Ascending aorta (tissue), 2 donors: ENCODE results near the gene PDGFA. TPM values are rescaled to one million over a fixed set of nuclear protein-coding genes. Genes with fewer than 3 reads are reported as not detected.

ENCODE experiments used
- DNase-seq, 2 donors: peaks; one replicate each; pipeline ENCODE4 v3.0.0-alpha.2; 2019; ENCODE audit warnings: low spot score in 2 of 2
- H3K27ac ChIP-seq, 2 donors: fragments of 200-600 bp; sonication (generic); one replicate each; pipeline ENCODE4 v1.5.1; 2016 to 2017; ENCODE audit warnings: mild to moderate bottlenecking in 1 of 2
- H3K27me3 ChIP-seq: fragments of 200-600 bp; sonication (generic); one replicate; pipeline ENCODE4 v1.5.1; 2017
- H3K36me3 ChIP-seq, 2 donors: fragments of 200-600 bp; sonication (generic); one replicate each; pipeline ENCODE4 v1.5.1; 2016
- H3K4me1 ChIP-seq, 2 donors: fragments of 200-600 bp; sonication (generic); one replicate each; pipeline ENCODE4 v1.5.1; 2016 to 2017; ENCODE audit warnings: mild to moderate bottlenecking in 1 of 2
- H3K4me3 ChIP-seq, 2 donors: fragments of 200-600 bp; sonication (generic); one replicate each; pipeline ENCODE4 v1.5.1; 2016 to 2017; ENCODE audit warnings: mild to moderate bottlenecking in 1 of 2
- H3K9me3 ChIP-seq, 2 donors: fragments of 200-600 bp; sonication (generic); one replicate each; pipeline ENCODE4 v1.5.1; 2016
- intact Hi-C: fragments of 100-400 bp; cut with DNase I; formaldehyde crosslinking; loops from one replicate; pipeline ENCODE4 v1.15.1; 2023
- total RNA-seq: library from RNA; depleted of rRNA; stranded (reverse); fragments of >200 nt; gene quantifications from one replicate; pipeline ENCODE4 v1.1.0, GENCODE V29; 2016
- TF ChIP-seq, protein P1 (sequence below), 3 experiments: fragments of 200-600 bp in 2 of 3; fragments of 450-650 bp in 1 of 3; sonication (generic) in 2 of 3; IDR thresholded peaks; one replicate each; pipeline ENCODE4 v1.5.1; 2016 to 2019; ENCODE audit warnings: antibody characterized with exemption in 3 of 3, mild to moderate bottlenecking in 1 of 3, moderate library complexity in 1 of 3

PDGFA gene
- total RNA-seq, 1 donor from 2014 or later: 349 TPM

DNA sequence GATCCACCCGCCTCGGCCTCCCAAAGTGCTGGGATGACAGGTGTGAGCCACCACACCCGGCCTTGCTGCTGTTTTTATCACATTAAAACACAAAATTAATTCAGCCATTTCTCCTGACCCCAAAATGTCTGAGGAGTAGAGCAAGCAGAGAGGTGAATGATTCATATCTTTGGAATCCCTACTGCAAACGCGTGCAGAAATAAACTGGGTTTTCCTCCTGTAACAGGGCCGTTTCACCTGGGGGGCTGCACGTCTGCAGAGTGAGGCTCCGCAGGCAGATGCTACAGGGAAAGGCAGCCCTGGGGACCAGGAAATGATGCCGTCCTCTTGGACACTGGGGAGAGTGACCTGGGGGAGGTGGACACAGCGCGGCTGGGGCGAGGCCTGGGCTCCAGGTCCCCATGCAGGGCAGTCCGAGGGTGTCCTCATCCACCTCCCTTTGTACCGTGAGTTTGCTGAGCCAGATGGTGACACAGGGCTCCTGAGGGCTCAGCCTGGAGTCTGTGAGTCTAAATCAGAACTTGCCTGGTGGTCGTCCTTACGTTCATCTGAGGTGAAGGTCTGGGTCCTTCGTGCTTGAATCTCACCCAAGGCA is 41.9 kb downstream of the PDGFA start:
- DNase-seq: no peak
- Histone ChIP-seq H3K36me3 (no peaks in the 10 kb centered on the region), H3K27me3 (no peaks in the 10 kb centered on the region), H3K9me3 (no peaks in the 10 kb centered on the region), H3K4me1 (no peaks in the 10 kb centered on the region), H3K27ac (no peak overlapping the region), H3K4me3 (no peak overlapping the region)
- TF ChIP-seq, protein P1, sequence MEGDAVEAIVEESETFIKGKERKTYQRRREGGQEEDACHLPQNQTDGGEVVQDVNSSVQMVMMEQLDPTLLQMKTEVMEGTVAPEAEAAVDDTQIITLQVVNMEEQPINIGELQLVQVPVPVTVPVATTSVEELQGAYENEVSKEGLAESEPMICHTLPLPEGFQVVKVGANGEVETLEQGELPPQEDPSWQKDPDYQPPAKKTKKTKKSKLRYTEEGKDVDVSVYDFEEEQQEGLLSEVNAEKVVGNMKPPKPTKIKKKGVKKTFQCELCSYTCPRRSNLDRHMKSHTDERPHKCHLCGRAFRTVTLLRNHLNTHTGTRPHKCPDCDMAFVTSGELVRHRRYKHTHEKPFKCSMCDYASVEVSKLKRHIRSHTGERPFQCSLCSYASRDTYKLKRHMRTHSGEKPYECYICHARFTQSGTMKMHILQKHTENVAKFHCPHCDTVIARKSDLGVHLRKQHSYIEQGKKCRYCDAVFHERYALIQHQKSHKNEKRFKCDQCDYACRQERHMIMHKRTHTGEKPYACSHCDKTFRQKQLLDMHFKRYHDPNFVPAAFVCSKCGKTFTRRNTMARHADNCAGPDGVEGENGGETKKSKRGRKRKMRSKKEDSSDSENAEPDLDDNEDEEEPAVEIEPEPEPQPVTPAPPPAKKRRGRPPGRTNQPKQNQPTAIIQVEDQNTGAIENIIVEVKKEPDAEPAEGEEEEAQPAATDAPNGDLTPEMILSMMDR (IDR thresholded peaks at IDR 0.05): no peak
- intact Hi-C loops: no loop called here

DNA sequence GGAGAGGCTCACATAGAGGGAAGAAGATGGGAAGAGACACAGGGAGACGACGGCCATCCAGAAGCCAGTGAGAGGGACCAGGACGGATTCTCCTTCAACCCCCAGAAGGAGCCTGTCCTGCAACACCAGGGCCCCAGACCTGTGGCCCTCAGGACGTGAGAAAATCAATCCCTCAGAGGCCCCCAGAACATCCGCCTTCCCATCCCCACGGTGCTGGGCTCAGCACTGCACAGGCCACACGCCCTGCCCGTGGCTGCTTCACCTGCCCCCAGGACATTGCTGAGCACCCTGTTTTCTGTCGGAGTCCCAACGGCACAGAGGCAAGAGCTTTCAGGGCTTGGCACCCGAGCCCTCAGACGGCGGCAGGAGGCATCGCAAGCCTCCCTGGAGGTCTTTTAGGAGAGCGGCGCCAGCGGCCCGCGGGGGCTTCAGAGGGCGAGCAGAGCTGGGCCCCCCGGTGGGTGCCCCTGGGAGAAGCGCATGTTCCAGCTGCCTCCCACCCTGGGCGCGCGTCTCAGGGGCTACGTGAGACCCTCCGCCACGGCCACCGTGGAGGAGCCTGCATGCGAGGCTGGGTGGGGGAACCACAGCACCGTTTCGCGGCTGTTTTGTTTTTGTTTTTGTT is 42.8 kb downstream of the PDGFA start:
- no peaks in the 10 kb centered on the region for H3K36me3 ChIP-seq
- no peaks in the 10 kb centered on the region for H3K9me3 ChIP-seq
- H3K4me1 ChIP-seq: peaks cover 4% of the 10 kb centered on the region in 2 donors
- H3K27me3 ChIP-seq: no peaks in the 10 kb centered on the region
- peak in 1 of 2 donors; percentile 1 for DNase-seq
- H3K27ac ChIP-seq: no peak overlapping the region
- H3K4me3 ChIP-seq: no peak overlapping the region
- TF ChIP-seq, protein P1 (IDR thresholded peaks at IDR 0.05): no peak
- intact Hi-C loops: no loop called here

DNA sequence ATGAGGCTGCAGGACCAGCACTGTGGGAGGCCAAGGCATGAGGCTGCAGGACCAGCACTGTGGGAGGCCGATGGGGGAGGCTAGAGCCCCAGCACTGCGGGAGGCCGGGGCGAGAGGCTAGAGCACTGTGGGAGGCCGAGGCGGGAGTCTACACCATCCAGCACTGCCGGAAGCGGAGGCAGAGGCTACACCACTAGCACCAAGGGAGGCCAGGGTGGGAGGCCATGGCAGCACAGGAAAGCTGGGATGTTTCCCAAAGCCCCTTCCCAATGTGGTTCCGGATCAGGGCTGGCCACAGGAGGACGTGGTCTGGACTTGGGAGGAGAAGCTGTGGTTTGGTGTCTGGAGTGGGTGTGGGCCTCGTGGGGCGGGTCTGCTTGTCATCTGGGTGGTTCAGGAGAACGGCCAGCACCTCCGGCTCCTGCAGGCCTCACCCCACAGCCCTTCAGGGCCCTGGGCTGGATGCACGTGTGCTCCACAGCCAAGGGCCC is 43.6 kb downstream of the PDGFA start:
- H3K9me3 ChIP-seq: no peaks in the 10 kb centered on the region
- H3K27ac ChIP-seq: no peak overlapping the region
- no peak overlapping the region for H3K4me3 ChIP-seq
- no peaks in the 10 kb centered on the region for H3K27me3 ChIP-seq
- H3K36me3 ChIP-seq: no peaks in the 10 kb centered on the region
- TF ChIP-seq, protein P1 (IDR thresholded peaks at IDR 0.05): no peak
- DNase-seq: peak in 1 of 2 donors; percentile 3
- H3K4me1 ChIP-seq: peaks cover 8 to 10% of the 10 kb centered on the region in 2 donors
- intact Hi-C loops: no loop called here

DNA sequence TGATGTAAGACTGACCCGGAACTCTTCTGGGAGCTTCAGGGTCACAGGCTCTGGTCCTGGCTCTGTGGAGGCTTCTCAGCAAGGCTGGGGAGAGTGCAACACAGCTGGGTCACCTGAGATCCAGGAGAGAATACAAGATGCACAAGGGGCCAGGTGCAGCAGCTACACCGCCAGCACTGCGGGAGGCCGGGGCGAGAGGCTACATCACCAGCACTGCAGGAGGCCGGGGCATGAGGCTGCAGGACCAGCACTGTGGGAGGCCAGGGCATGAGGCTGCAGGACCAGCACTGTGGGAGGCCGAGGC is 44.3 kb downstream of the PDGFA start:
- intact Hi-C loops: no loop called here
- Histone ChIP-seq H3K27me3 (no peaks in the 10 kb centered on the region), H3K36me3 (no peaks in the 10 kb centered on the region), H3K4me1 (peaks cover 8 to 10% of the 10 kb centered on the region in 2 donors), H3K27ac (no peak overlapping the region), H3K4me3 (no peak overlapping the region), H3K9me3 (no peaks in the 10 kb centered on the region)
- no peak for DNase-seq
- TF ChIP-seq, protein P1 (IDR thresholded peaks at IDR 0.05): no peak

DNA sequence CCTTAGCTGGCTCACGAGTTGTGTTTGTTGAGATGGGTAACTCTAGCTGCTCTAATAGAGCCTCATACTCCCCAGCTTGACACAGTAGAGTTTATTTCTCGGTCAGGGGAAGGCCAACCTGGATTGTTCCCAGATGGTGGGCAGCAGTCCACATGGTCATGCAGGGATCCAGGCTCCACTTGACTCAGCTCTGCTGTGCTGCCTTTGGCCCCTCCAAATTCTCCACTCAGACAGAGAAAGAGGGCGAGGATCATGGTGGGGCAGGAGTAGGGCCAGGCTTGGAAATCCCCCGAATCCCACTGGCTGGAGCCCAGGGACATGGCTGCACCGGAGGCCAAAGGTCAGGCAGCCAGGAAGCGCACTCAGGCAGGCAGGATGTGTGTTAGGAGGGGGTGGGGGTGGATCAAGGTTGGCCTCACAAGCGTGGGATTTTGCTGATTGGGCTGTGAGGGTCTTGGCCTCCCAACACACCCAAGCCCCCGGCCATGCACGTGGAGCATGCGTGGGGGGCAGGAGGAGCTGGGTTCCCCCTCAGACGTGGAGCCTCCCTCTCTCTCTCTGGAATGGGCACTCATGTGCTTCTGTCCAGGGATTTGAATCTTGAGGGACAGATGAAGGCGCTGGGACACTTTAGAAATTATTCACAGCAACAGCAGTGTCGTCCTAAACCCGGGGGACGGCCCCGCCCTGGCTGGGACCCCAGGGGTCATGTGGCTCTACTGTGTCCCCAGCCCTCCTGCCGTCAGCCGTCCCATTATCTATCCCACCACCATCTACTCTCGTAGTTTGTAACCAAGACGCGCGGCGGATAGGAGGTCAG is 44.8 kb downstream of the PDGFA start:
- TF ChIP-seq, protein P1 (IDR thresholded peaks at IDR 0.05): no peak
- intact Hi-C loops: loop anchor here (5.0 kb wide), 1 partner anchor 127 kb away; no protein-coding TSS in a partner anchor
- Histone ChIP-seq H3K36me3 (no peaks in the 10 kb centered on the region), H3K4me1 (peaks cover 8 to 11% of the 10 kb centered on the region in 2 donors), H3K4me3 (no peak overlapping the region), H3K27ac (no peak overlapping the region), H3K9me3 (no peaks in the 10 kb centered on the region), H3K27me3 (no peaks in the 10 kb centered on the region)
- DNase-seq: no peak
